ENCODE results near the gene MPPE1. TPM values are rescaled to one million over a fixed set of nuclear protein-coding genes. Genes with fewer than 3 reads are reported as not detected.

MPPE1 gene
- total RNA-seq, 2 experiments from 2014 or later: 62.6 to 68.3 TPM

GRCh38 chr18:11840493-11840892 lies 67.6 kb downstream of the MPPE1 start:
- H3K4me1 Mint-ChIP-seq (ENCODE audit: low read depth): no peaks in the 10 kb centered on the region
- no peak overlapping the region for H3K4me3 ChIP-seq (ENCODE audit: low read length)
- no peak for DNase-seq
- ATAC-seq (ENCODE audit: poor library complexity): no peak
- TF ChIP-seq CTCF (IDR thresholded peaks at IDR 0.05): no peak
- no peaks in the 10 kb centered on the region for H3K4me1 ChIP-seq (ENCODE audit: insufficient read depth, low read length)
- intact Hi-C loops (cut with DNase I, micrococcal nuclease): loop anchor here in 1 of 2 experiments (10.0 kb wide), 2 partner anchors 1316 to 1884 kb away; partner anchors contain the start of genes FAM210A, NAPG and RNMT
- H3K27me3 Mint-ChIP-seq: no peaks in the 10 kb centered on the region
- ChIA-PET POLR2A (interaction anchor here (2.9 kb wide), 1 partner anchor 9 kb away, joined by 20 read pairs; the partner anchor contains the start of gene CHMP1B), CTCF (interaction anchor here (1.3 kb wide), 1 partner anchor 19 kb away, joined by 4 read pairs; no protein-coding TSS in a partner anchor)
- no peaks in the 10 kb centered on the region for H3K9me3 ChIP-seq (ENCODE audit: control insufficient read depth in 1 of 2, insufficient read depth in 1 of 2, low read length in 2 of 2)
- H3K27ac ChIP-seq (ENCODE audit: low read depth in 1 of 2, low read length in 2 of 2): no peak overlapping the region
- H3K4me3 Mint-ChIP-seq: no peak overlapping the region
- H3K27ac Mint-ChIP-seq: no peak overlapping the region
- H3K27me3 ChIP-seq (ENCODE audit: control insufficient read depth in 1 of 2, insufficient read depth in 2 of 2, low read length in 2 of 2): peaks cover 0 to 2% of the 10 kb centered on the region in 2 experiments
- H3K36me3 Mint-ChIP-seq (ENCODE audit: low read depth): no peaks in the 10 kb centered on the region
- no peaks in the 10 kb centered on the region for H3K9me3 Mint-ChIP-seq
- H3K36me3 ChIP-seq (ENCODE audit: insufficient read depth, low read length): no peaks in the 10 kb centered on the region

- Mint-ChIP-seq H3K4me1 (ENCODE audit: low read depth) (no peaks in the 10 kb centered on the region), H3K36me3 (ENCODE audit: low read depth) (no peaks in the 10 kb centered on the region), H3K27ac (no peak overlapping the region), H3K9me3 (no peaks in the 10 kb centered on the region), H3K27me3 (no peaks in the 10 kb centered on the region), H3K4me3 (no peak overlapping the region)
- ATAC-seq (ENCODE audit: poor library complexity): no peak
- H3K27ac ChIP-seq (ENCODE audit: low read depth in 1 of 2, low read length in 2 of 2): no peak overlapping the region
- H3K4me1 ChIP-seq (ENCODE audit: insufficient read depth, low read length): no peaks in the 10 kb centered on the region
- DNase-seq: no peak
- POLR2A ChIA-PET: interaction anchor here (2.9 kb wide), 1 partner anchor 10 kb away, joined by 20 read pairs; the partner anchor contains the start of gene CHMP1B
- peaks cover 0 to 2% of the 10 kb centered on the region in 2 experiments for H3K27me3 ChIP-seq (ENCODE audit: control insufficient read depth in 1 of 2, insufficient read depth in 2 of 2, low read length in 2 of 2)
- CTCF ChIA-PET: interaction anchor here (0.6 to 1.3 kb wide), 2 partner anchors 18 to 21 kb away, joined by 3 to 4 read pairs; no protein-coding TSS in a partner anchor
- H3K36me3 ChIP-seq (ENCODE audit: insufficient read depth, low read length): no peaks in the 10 kb centered on the region
- TF ChIP-seq CTCF (IDR thresholded peaks at IDR 0.05): no peak
- no peak overlapping the region for H3K4me3 ChIP-seq (ENCODE audit: low read length)
- intact Hi-C loops (cut with DNase I, micrococcal nuclease): no loop called here
- no peaks in the 10 kb centered on the region for H3K9me3 ChIP-seq (ENCODE audit: control insufficient read depth in 1 of 2, insufficient read depth in 1 of 2, low read length in 2 of 2)
Measured at GRCh38 chr18:11839556-11839955, 68.6 kb downstream of the MPPE1 start.

GRCh38 chr18:11834772-11835171 lies 73.3 kb downstream of the MPPE1 start:
- intact Hi-C loops (cut with DNase I, micrococcal nuclease): no loop called here
- peaks cover 0 to 2% of the 10 kb centered on the region in 2 experiments for H3K27me3 ChIP-seq (ENCODE audit: control insufficient read depth in 1 of 2, insufficient read depth in 2 of 2, low read length in 2 of 2)
- no peak for ATAC-seq (ENCODE audit: poor library complexity)
- no peaks in the 10 kb centered on the region for H3K36me3 Mint-ChIP-seq (ENCODE audit: low read depth)
- no peak for DNase-seq
- no peaks in the 10 kb centered on the region for H3K9me3 ChIP-seq (ENCODE audit: control insufficient read depth in 1 of 2, insufficient read depth in 1 of 2, low read length in 2 of 2)
- no peaks in the 10 kb centered on the region for H3K4me1 Mint-ChIP-seq (ENCODE audit: low read depth)
- no peaks in the 10 kb centered on the region for H3K9me3 Mint-ChIP-seq
- H3K27ac ChIP-seq (ENCODE audit: low read depth in 1 of 2, low read length in 2 of 2): no peak overlapping the region
- ChIA-PET CTCF (no interaction called here), POLR2A (interaction anchor here (0.6 to 1.0 kb wide), 2 partner anchors 15 to 17 kb away, joined by 3 to 4 read pairs; no protein-coding TSS in a partner anchor)
- no peak overlapping the region for H3K4me3 Mint-ChIP-seq
- no peaks in the 10 kb centered on the region for H3K36me3 ChIP-seq (ENCODE audit: insufficient read depth, low read length)
- no peak overlapping the region for H3K4me3 ChIP-seq (ENCODE audit: low read length)
- TF ChIP-seq CTCF (IDR thresholded peaks at IDR 0.05): no peak
- H3K4me1 ChIP-seq (ENCODE audit: insufficient read depth, low read length): no peaks in the 10 kb centered on the region
- no peak overlapping the region for H3K27ac Mint-ChIP-seq
- no peaks in the 10 kb centered on the region for H3K27me3 Mint-ChIP-seq

Other genes with a start within 250 kb of the MPPE1 start
- under 1 TPM; 0.11 to 0.19 TPM for gene GNAL, start 219.1 kb downstream of the MPPE1 start, total RNA-seq
- gene CHMP1B, start 56.9 kb downstream of the MPPE1 start, total RNA-seq: 10 to 100 TPM; 64.4 to 67.4 TPM
- gene IMPA2, start 73.2 kb upstream of the MPPE1 start, total RNA-seq: 1 to 10 TPM; 1.7 to 2.5 TPM
- not detected for gene ANKRD62, start 185.5 kb upstream of the MPPE1 start, total RNA-seq

All from CD4-positive, alpha-beta T cell (primary cell).